ENCODE measurements around the gene MAST2.

DNA sequence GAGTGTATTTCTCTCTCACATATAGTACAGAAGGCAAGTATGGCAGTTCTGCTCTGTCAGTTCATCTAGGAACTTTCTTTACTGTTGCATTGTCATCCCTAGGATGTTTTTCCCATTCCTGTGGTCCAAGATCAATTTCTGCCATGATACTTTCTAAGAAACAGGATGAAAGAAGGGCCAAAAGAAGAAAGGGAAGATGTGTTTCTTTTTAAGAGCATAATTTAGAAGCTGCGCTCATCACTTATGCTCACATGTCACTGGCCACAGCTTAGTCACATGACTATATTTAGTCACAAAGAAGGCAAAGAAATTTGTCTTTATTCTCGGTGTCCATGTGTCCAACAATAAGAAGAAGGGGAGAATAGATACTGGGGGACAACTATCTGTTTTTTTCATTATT is 7.0 kb upstream of the MAST2 start:
- TF ChIP-seq, protein P1, sequence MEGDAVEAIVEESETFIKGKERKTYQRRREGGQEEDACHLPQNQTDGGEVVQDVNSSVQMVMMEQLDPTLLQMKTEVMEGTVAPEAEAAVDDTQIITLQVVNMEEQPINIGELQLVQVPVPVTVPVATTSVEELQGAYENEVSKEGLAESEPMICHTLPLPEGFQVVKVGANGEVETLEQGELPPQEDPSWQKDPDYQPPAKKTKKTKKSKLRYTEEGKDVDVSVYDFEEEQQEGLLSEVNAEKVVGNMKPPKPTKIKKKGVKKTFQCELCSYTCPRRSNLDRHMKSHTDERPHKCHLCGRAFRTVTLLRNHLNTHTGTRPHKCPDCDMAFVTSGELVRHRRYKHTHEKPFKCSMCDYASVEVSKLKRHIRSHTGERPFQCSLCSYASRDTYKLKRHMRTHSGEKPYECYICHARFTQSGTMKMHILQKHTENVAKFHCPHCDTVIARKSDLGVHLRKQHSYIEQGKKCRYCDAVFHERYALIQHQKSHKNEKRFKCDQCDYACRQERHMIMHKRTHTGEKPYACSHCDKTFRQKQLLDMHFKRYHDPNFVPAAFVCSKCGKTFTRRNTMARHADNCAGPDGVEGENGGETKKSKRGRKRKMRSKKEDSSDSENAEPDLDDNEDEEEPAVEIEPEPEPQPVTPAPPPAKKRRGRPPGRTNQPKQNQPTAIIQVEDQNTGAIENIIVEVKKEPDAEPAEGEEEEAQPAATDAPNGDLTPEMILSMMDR (IDR thresholded peaks at IDR 0.05) = no peak
- TF ChIP-seq SIN3A (IDR thresholded peaks at IDR 0.05; ENCODE audit: borderline replicate concordance, insufficient read depth, low read depth, low read length) (no peak), TCF7L2 (IDR thresholded peaks at IDR 0.05; ENCODE audit: low read depth, low read length) (no peak)
- TF ChIP-seq, protein P2, sequence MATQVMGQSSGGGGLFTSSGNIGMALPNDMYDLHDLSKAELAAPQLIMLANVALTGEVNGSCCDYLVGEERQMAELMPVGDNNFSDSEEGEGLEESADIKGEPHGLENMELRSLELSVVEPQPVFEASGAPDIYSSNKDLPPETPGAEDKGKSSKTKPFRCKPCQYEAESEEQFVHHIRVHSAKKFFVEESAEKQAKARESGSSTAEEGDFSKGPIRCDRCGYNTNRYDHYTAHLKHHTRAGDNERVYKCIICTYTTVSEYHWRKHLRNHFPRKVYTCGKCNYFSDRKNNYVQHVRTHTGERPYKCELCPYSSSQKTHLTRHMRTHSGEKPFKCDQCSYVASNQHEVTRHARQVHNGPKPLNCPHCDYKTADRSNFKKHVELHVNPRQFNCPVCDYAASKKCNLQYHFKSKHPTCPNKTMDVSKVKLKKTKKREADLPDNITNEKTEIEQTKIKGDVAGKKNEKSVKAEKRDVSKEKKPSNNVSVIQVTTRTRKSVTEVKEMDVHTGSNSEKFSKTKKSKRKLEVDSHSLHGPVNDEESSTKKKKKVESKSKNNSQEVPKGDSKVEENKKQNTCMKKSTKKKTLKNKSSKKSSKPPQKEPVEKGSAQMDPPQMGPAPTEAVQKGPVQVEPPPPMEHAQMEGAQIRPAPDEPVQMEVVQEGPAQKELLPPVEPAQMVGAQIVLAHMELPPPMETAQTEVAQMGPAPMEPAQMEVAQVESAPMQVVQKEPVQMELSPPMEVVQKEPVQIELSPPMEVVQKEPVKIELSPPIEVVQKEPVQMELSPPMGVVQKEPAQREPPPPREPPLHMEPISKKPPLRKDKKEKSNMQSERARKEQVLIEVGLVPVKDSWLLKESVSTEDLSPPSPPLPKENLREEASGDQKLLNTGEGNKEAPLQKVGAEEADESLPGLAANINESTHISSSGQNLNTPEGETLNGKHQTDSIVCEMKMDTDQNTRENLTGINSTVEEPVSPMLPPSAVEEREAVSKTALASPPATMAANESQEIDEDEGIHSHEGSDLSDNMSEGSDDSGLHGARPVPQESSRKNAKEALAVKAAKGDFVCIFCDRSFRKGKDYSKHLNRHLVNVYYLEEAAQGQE (IDR thresholded peaks at IDR 0.05; ENCODE audit: insufficient read depth in 1 of 2, low read depth in 2 of 2, low read length in 1 of 2) = no peak
